PFSK-1 (cell line): ENCODE results near the gene CGREF1.

Source experiments
- FOXP2 ChIP-seq: optimal IDR thresholded peaks from 2 replicates; pipeline ENCODE3; 2011; ENCODE audit warnings: borderline replicate concordance, control low read depth, inconsistent platforms; ENCODE audit not compliant: insufficient read depth; ENCODE audit errors: extremely low read length, extremely low read depth
- POLR2AphosphoS5 ChIP-seq: IDR thresholded peaks from 2 replicates; pipeline ENCODE4 v1.6.1; 2012; ENCODE audit warnings: low read depth, mild to moderate bottlenecking, control low read depth, low read length, moderate library complexity
- REST ChIP-seq, 2 experiments: IDR thresholded peaks; 2 replicates each; pipeline versions ENCODE4 v1.6.1 to v1.8.0; 2011 to 2012; ENCODE audit warnings: low read depth in 2 of 2, low read length in 2 of 2, control low read depth in 1 of 2, inconsistent platforms in 1 of 2, mild to moderate bottlenecking in 1 of 2, moderate library complexity in 1 of 2; ENCODE audit not compliant: insufficient read depth in 1 of 2
- SIN3A ChIP-seq: IDR thresholded peaks from 2 replicates; pipeline ENCODE4 v1.6.1; 2012; ENCODE audit warnings: mild to moderate bottlenecking, low read length, moderate library complexity, borderline replicate concordance; ENCODE audit not compliant: insufficient read depth
- TAF1 ChIP-seq: IDR thresholded peaks from 2 replicates; pipeline ENCODE4 v1.6.1; 2012; ENCODE audit warnings: low read length, control low read depth, borderline replicate concordance; ENCODE audit not compliant: insufficient read depth

Gene CGREF1

DNA sequence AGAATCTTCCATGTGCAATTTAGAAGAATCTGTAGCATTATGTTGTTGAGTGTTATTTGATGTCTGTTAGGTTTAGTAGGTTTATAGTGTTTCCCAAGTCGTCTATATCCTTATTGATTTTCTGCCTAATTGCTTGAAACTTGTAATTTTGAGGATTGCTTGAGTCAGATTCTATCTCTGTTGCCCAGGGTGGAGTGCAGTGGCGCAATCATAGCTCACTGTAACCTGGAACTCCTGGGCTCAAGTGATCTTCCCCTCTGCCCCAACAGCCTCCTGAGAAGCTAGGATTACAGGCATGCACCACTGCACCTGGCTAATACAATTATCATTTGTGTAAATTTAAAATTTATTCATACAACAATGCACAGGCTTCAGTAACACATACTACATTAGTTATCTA lies 26.8 kb upstream of the CGREF1 start:
- TF ChIP-seq POLR2AphosphoS5 (no peak), SIN3A (no peak), FOXP2 (no peak), REST (IDR thresholded peaks at IDR 0.05; ENCODE audit: insufficient read depth in 1 of 2, low read depth in 2 of 2, low read length in 2 of 2) (no peak), TAF1 (no peak)

DNA sequence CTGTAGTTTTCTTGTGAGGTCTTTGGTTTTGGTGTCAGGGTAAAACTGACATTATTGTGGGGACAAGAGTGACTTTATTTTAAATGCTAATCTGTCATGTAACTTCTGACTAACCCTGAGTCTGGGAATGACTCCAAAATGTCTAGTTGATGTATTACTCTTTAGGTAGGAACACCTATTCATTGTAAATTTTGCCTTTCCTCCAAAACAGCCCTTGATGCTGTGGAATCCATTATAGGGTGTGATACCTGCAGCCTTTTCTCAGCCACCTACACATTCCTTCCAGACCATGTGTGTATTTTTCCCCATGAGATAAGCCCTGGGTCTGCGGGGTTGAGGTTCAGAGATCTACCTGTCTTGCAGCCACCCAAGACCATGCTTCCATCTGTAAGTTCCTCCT lies 24.4 kb upstream of the CGREF1 start:
- TF ChIP-seq POLR2AphosphoS5 (no peak), REST (IDR thresholded peaks at IDR 0.05; ENCODE audit: insufficient read depth in 1 of 2, low read depth in 2 of 2, low read length in 2 of 2) (no peak), TAF1 (no peak), SIN3A (no peak), FOXP2 (no peak)

- TF ChIP-seq SIN3A = no peak
- TF ChIP-seq REST (IDR thresholded peaks at IDR 0.05; ENCODE audit: insufficient read depth in 1 of 2, low read depth in 2 of 2, low read length in 2 of 2) = no peak
- no peak for TF ChIP-seq FOXP2
- no peak for TF ChIP-seq POLR2AphosphoS5
- TF ChIP-seq TAF1 = no peak
Measured at GRCh38 chr2:27139310-27139709, 20.4 kb upstream of the CGREF1 start, which contains the start of gene PRR30. Gene PRR30, minus strand, starts transcription at chr2:27139410. Its CDS starts 1,081 bp downstream, at chr2:27138329.

- no peak for TF ChIP-seq TAF1
- no peak for TF ChIP-seq REST (IDR thresholded peaks at IDR 0.05; ENCODE audit: insufficient read depth in 1 of 2, low read depth in 2 of 2, low read length in 2 of 2)
- no peak for TF ChIP-seq SIN3A
- no peak for TF ChIP-seq FOXP2
- TF ChIP-seq POLR2AphosphoS5 = no peak
Measured at GRCh38 chr2:27138111-27138510, 19.2 kb upstream of the CGREF1 start.
